IMR-90 (cell line): Measurements from ENCODE around the gene HCN3. TPM values are rescaled to one million over a fixed set of nuclear protein-coding genes. Genes with fewer than 3 reads are reported as not detected.

Experiments
- ATAC-seq: fragments of 200-7000 bp; cut with Tn5 transposase; 2 replicates; pipeline ENCODE4 v1.9.1; 2020; ENCODE audit warnings: low read depth, mild to moderate bottlenecking, moderate library complexity
- BruUV-seq: library from RNA; stranded (reverse); fragments of 400-500 nt; replicated peaks from 2 replicates; lab custom pipeline; 2021; lab: Mats Ljungman, UMichigan
- CTCF ChIA-PET: fragments of 300-600 bp; formaldehyde crosslinking; extraction: SDS; loops from one replicate; lab custom pipeline; 2021; ENCODE audit warnings: antibody characterized with exemption; lab: Yijun Ruan, JAX
- POLR2A ChIA-PET: fragments of 300-600 bp; sonication (Branson Sonifier 250); formaldehyde crosslinking; loops from one replicate; lab custom pipeline; 2022; ENCODE audit warnings: antibody characterized with exemption; ENCODE audit not compliant: unreplicated experiment; lab: Charles Lee
- DNase-seq: peaks from one replicate; pipeline ENCODE4 v3.0.0; 2013
- H2AFZ ChIP-seq: replicated peaks from 2 replicates; pipeline ENCODE3; 2013; ENCODE audit warnings: low read length, mild to moderate bottlenecking; ENCODE audit not compliant: poor library complexity
- H2AK5ac ChIP-seq: 2 replicates; pipeline ENCODE4 v1.6.1; 2013; ENCODE audit warnings: low read depth, low read length, inconsistent platforms
- H2AK9ac ChIP-seq: replicated peaks from 2 replicates; pipeline ENCODE3; 2013; ENCODE audit warnings: mild to moderate bottlenecking, low read depth, low read length, moderate library complexity; ENCODE audit not compliant: poor library complexity
- H2BK120ac ChIP-seq: 2 replicates; pipeline ENCODE4 v1.6.1; 2013; ENCODE audit warnings: low read depth, low read length, inconsistent platforms
- H2BK15ac ChIP-seq: 3 replicates; pipeline ENCODE4 v1.6.1; 2013; ENCODE audit warnings: low read depth, low read length, inconsistent platforms
- H2BK20ac ChIP-seq: 2 replicates; pipeline ENCODE4 v1.6.1; 2013; ENCODE audit warnings: low read depth, mild to moderate bottlenecking, inconsistent platforms, low read length, moderate library complexity
- H2BK5ac ChIP-seq: 2 replicates; pipeline ENCODE4 v1.6.1; 2013; ENCODE audit warnings: mild to moderate bottlenecking, low read depth, low read length, inconsistent platforms; ENCODE audit not compliant: poor library complexity, severe bottlenecking
- H3K14ac ChIP-seq: replicated peaks from 2 replicates; pipeline ENCODE4 v1.6.1; 2013; ENCODE audit warnings: low read depth, low read length, inconsistent platforms
- H3K18ac ChIP-seq: 2 replicates; pipeline ENCODE4 v1.6.1; 2013; ENCODE audit warnings: low read depth, low read length, control low read depth
- H3K23ac ChIP-seq: 2 replicates; pipeline ENCODE4 v1.6.1; 2013; ENCODE audit warnings: low read depth, low read length, inconsistent platforms
- H3K27ac ChIP-seq: 2 replicates; pipeline ENCODE4 v1.5.1; 2013; ENCODE audit warnings: mild to moderate bottlenecking, control low read depth, low read length; ENCODE audit not compliant: insufficient read depth
- H3K27me3 ChIP-seq: 2 replicates; pipeline ENCODE4 v1.6.1; 2013; ENCODE audit warnings: low read length; ENCODE audit not compliant: control insufficient read depth, insufficient read depth
- H3K36me3 ChIP-seq: 2 replicates; pipeline ENCODE4 v1.6.1; 2013; ENCODE audit warnings: low read length, mixed read lengths; ENCODE audit not compliant: control insufficient read depth, insufficient read depth
- H3K4ac ChIP-seq: 2 replicates; pipeline ENCODE4 v1.6.1; 2013; ENCODE audit warnings: low read depth, low read length, inconsistent platforms
- H3K4me1 ChIP-seq: 2 replicates; pipeline ENCODE4 v1.6.1; 2013; ENCODE audit warnings: low read length, mixed read lengths; ENCODE audit not compliant: control insufficient read depth, insufficient read depth
- H3K4me2 ChIP-seq: 2 replicates; pipeline ENCODE4 v1.6.1; 2013; ENCODE audit warnings: low read depth, mild to moderate bottlenecking, control low read depth, low read length, moderate library complexity
- H3K4me3 ChIP-seq: 2 replicates; pipeline ENCODE4 v1.5.1; 2013; ENCODE audit warnings: low read depth, mild to moderate bottlenecking, control low read depth, low read length, moderate library complexity; ENCODE audit not compliant: insufficient read depth
- H3K56ac ChIP-seq: 2 replicates; pipeline ENCODE4 v1.6.1; 2013; ENCODE audit warnings: low read length, inconsistent platforms; ENCODE audit not compliant: insufficient read depth; ENCODE audit errors: extremely low read depth
- H3K79me1 ChIP-seq, 2 experiments: 2 replicates each; pipeline ENCODE4 v1.6.1; 2013; ENCODE audit warnings: low read length in 2 of 2, inconsistent platforms in 1 of 2, low read depth in 1 of 2
- H3K9ac ChIP-seq: 2 replicates; pipeline ENCODE4 v1.6.1; 2013; ENCODE audit warnings: low read depth, low read length, control low read depth
- H3K9me1 ChIP-seq: 2 replicates; pipeline ENCODE4 v1.6.1; 2013; ENCODE audit warnings: low read length, inconsistent platforms; ENCODE audit not compliant: insufficient read depth
- H3K9me3 ChIP-seq: 2 replicates; pipeline ENCODE4 v1.6.1; 2013; ENCODE audit warnings: low read length; ENCODE audit not compliant: control insufficient read depth, insufficient read depth
- H4K20me1 ChIP-seq: 2 replicates; pipeline ENCODE4 v1.6.1; 2013; ENCODE audit warnings: low read length, inconsistent platforms; ENCODE audit not compliant: insufficient read depth
- H4K5ac ChIP-seq: 2 replicates; pipeline ENCODE4 v1.6.1; 2013; ENCODE audit warnings: mild to moderate bottlenecking, low read depth, low read length, control low read depth
- H4K8ac ChIP-seq, 2 experiments: 2 replicates each; pipeline ENCODE4 v1.6.1; 2013; ENCODE audit warnings: low read depth in 2 of 2, low read length in 2 of 2, control low read depth in 1 of 2, inconsistent platforms in 1 of 2
- H4K91ac ChIP-seq: 2 replicates; pipeline ENCODE4 v1.6.1; 2013; ENCODE audit warnings: low read depth, low read length, inconsistent platforms; ENCODE audit not compliant: insufficient read depth
- BHLHE40 ChIP-seq: fragments of 150-350 bp; IDR thresholded peaks from 2 replicates; pipeline ENCODE4 v1.6.1; 2016; ENCODE audit warnings: mild to moderate bottlenecking, low read depth, low read length
- CEBPB ChIP-seq: IDR thresholded peaks from 2 replicates; pipeline ENCODE4 v1.6.1; 2012; ENCODE audit warnings: low read depth, low read length, improper control_type of control experiment
- CHD1 ChIP-seq: IDR thresholded peaks from 2 replicates; pipeline ENCODE4 v1.6.1; 2012; ENCODE audit warnings: low read depth, low read length, improper control_type of control experiment
- CTCF ChIP-seq: conservative IDR thresholded peaks from 2 replicates; pipeline ENCODE4 v1.5.1; 2012; ENCODE audit warnings: mild to moderate bottlenecking, low read depth, low read length, improper control_type of control experiment
- FOS ChIP-seq: fragments of 150-350 bp; IDR thresholded peaks from 2 replicates; pipeline ENCODE4 v1.6.1; 2016; ENCODE audit warnings: low read depth, low read length
- MAFK ChIP-seq: IDR thresholded peaks from 2 replicates; pipeline ENCODE4 v1.6.1; 2012; ENCODE audit warnings: low read depth, low read length, improper control_type of control experiment
- MAZ ChIP-seq: IDR thresholded peaks from 2 replicates; pipeline ENCODE4 v1.6.1; 2012; ENCODE audit warnings: low read depth, mild to moderate bottlenecking, low read length, improper control_type of control experiment, moderate library complexity, borderline replicate concordance
- MXI1 ChIP-seq: IDR thresholded peaks from 2 replicates; pipeline ENCODE4 v1.6.1; 2012; ENCODE audit warnings: low read depth, mild to moderate bottlenecking, low read length, moderate library complexity, borderline replicate concordance
- NFE2L2 ChIP-seq: fragments of 150-350 bp; IDR thresholded peaks from 2 replicates; pipeline ENCODE4 v1.6.1; 2016; ENCODE audit warnings: low read depth, mild to moderate bottlenecking, low read length
- POLR2A ChIP-seq: IDR thresholded peaks from 2 replicates; pipeline ENCODE4 v1.6.1; 2012; ENCODE audit warnings: mild to moderate bottlenecking, low read depth, low read length
- RAD21 ChIP-seq: IDR thresholded peaks from 2 replicates; pipeline ENCODE4 v1.6.1; 2012; ENCODE audit warnings: low read length, improper control_type of control experiment
- RFX5 ChIP-seq: IDR thresholded peaks from 2 replicates; pipeline ENCODE4 v1.8.0; 2012; ENCODE audit warnings: low read depth, mild to moderate bottlenecking, low read length, moderate library complexity
- SMC3 ChIP-seq: fragments of 150-350 bp; IDR thresholded peaks from 2 replicates; pipeline ENCODE4 v1.6.1; 2016; ENCODE audit warnings: low read depth, mild to moderate bottlenecking, antibody characterized with exemption, low read length, moderate library complexity
- USF2 ChIP-seq: fragments of 150-350 bp; IDR thresholded peaks from 2 replicates; pipeline ENCODE4 v1.6.1; 2017; ENCODE audit warnings: mild to moderate bottlenecking, antibody characterized with exemption, low read length, low read depth
- WGBS, 2 experiments: methylation state at CpG; one replicate each; pipeline versions ENCODE4 v1.1.5 to v1.1.7; 2013; ENCODE audit warnings: missing lambda C conversion rate in 2 of 2; ENCODE audit not compliant: insufficient read length in 1 of 2; ENCODE audit errors: extremely low coverage in 2 of 2; 5-methylcytosine and 5-hydroxymethylcytosine counted together
- dilution Hi-C: fragments of 300-500 bp; cut with HindIII; formaldehyde crosslinking; loops from one replicate; pipeline ENCODE4 v1.14.3; 2018; ENCODE audit warnings: low sequenced_read_pairs; ENCODE audit not compliant: unreplicated experiment
- in situ Hi-C: fragments of 300-500 bp; cut with MboI; formaldehyde crosslinking; loops from 3 replicates; pipeline ENCODE4 v1.14.3; 2019; ENCODE audit warnings: low sequenced_read_pairs, inconsistent platforms, mixed read lengths
- intact Hi-C: fragments of 100-400 bp; cut with micrococcal nuclease; formaldehyde crosslinking; loops from 2 replicates; pipeline ENCODE4 v1.10.0; 2022
- polyA plus RNA-seq, 3 experiments: library from polyadenylated mRNA; depleted of rRNA; stranded (reverse); fragments of >200 nt; gene quantifications; 2 replicates each; pipeline ENCODE4 v1.2.3, GENCODE V29; 2012; ENCODE audit warnings: low replicate concordance in 1 of 3
- total RNA-seq: library from RNA; depleted of rRNA; stranded (reverse); fragments of >200 nt; gene quantifications from 2 replicates; pipeline ENCODE4 v1.2.3, GENCODE V29; 2012

Gene HCN3
- total and polyA plus RNA-seq, 2 of the 4 experiments (the other 2 are of a cell fraction), result 0.36 to 2.7 TPM

- no peaks in the 10 kb centered on the region for H3K9me1 ChIP-seq
- peaks cover 2% of the 10 kb centered on the region; the same call in 1 of the 2 replicates for H3K9me3 ChIP-seq
- no peak overlapping the region for H3K4me3 ChIP-seq
- no peaks in the 10 kb centered on the region for H3K36me3 ChIP-seq
- H3K9ac ChIP-seq, result no peak overlapping the region
- no peak overlapping the region for H2AFZ ChIP-seq
- in situ Hi-C loops (no loop called here), dilution Hi-C loops (no loop called here), intact Hi-C loops (no loop called here)
- BruUV-seq, result no TSS peak
- H3K79me1 ChIP-seq, result no peaks in the 10 kb centered on the region
- H3K27me3 ChIP-seq, result peaks cover 57% of the 10 kb centered on the region
- CTCF ChIA-PET, result interaction anchor here (1.0 to 1.3 kb wide), 2 partner anchors 15 to 20 kb away, joined by 3 to 4 read pairs; partner anchors contain the start of gene CLK2
- DNase-seq, result no peak
- no peak overlapping the region for H2AK5ac ChIP-seq
- no peak overlapping the region for H3K18ac ChIP-seq
- no peak for ATAC-seq
- H2BK5ac ChIP-seq, result no peak overlapping the region
- H3K4me1 ChIP-seq, result no peaks in the 10 kb centered on the region
- H3K23ac ChIP-seq, result no peak overlapping the region
- POLR2A ChIA-PET, result no interaction called here
- H2BK15ac ChIP-seq, result no peak overlapping the region
- H3K27ac ChIP-seq, result no peak overlapping the region
- no peak overlapping the region for H3K56ac ChIP-seq
- 81% methylated on average over 10 of the region's 17 CpGs; no CpG with 5 or more reads in 1 of the 2 experiments for WGBS, 2 experiments
- no peak for TF ChIP-seq RFX5
- no peak for TF ChIP-seq POLR2A
- no peak for TF ChIP-seq MAFK
- TF ChIP-seq FOS, result no peak
- no peak for TF ChIP-seq MXI1
- TF ChIP-seq RAD21, result no peak
- TF ChIP-seq CHD1, result no peak
- no peak for TF ChIP-seq USF2
- no peak for TF ChIP-seq MAZ
- TF ChIP-seq CTCF, result no peak
- TF ChIP-seq NFE2L2, result no peak
- no peak for TF ChIP-seq BHLHE40
- no peak for TF ChIP-seq SMC3
- no peak for TF ChIP-seq CEBPB
- H2BK20ac ChIP-seq, result no peak overlapping the region
- no peak overlapping the region for H3K4me2 ChIP-seq
- H4K91ac ChIP-seq, result no peak overlapping the region
- no peak overlapping the region for H3K14ac ChIP-seq
- no peak overlapping the region for H2BK120ac ChIP-seq
- H2AK9ac ChIP-seq, result peak overlapping the region; percentile 42
- no peaks in the 10 kb centered on the region for H4K20me1 ChIP-seq
- no peak overlapping the region for H4K8ac ChIP-seq
- no peak overlapping the region for H3K4ac ChIP-seq
- H4K5ac ChIP-seq, result no peak overlapping the region
These were observed 16.0 kb downstream of the HCN3 start for GRCh38 chr1:155293086-155293749.
